GM21515 (cell line): ENCODE results near the gene SMURF1.
A peak's percentile ranks its signal among the peaks of the same experiment; 100 is the strongest.
"Not testable (repeated sequence)": the region's sequence is repeated elsewhere in the genome, so short reads cannot be mapped to it uniquely, and the experiment has no call there.

Source experiments
- ATAC-seq: cut with Tn5 transposase; IDR thresholded peaks from one replicate; pipeline ENCODE4 v1.9.1; 2021; ENCODE audit not compliant: unreplicated experiment

The SMURF1 gene

GRCh38 chr7:99143853-99144672, at the start of gene SMURF1:
SMURF1 (minus strand) TSS chr7:99144108; CDS start chr7:99143780, 328 bp downstream.
- peak; percentile 76 for ATAC-seq

DNA sequence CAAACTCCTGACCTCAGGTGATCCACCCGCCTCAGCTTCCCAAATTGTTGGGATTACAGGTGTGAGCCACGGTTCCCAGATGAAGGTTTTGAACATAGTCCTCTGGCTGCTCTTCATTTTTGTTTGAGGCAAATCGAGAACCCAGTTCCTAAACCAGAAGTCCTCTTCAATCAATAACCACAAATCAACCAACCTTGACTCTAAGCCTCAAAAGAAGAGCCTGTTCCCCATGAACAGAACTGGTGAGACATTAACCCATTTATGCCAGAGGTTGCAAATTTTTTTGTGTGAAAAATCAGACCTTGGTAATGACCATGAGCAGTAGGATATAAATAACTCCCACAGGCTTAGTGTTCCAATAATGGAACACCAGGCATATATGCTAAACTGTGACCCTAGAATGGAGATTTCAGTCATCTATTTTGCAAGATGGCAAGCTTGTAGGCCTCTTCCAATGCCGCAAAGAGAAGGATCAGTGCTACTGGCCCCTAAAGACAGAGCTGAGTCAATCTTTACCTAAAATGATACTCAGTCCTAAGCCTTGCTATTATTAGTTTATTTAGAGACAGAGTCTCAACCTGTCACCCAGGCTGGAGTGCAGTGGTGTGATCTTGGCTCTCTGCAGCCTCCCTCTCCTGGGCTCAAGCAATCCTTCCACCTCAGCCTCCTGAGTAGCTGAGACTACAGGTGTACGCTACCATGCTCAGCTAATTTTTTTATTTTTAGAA, 48.1 kb upstream of the SMURF1 start:
- no peak for ATAC-seq

GRCh38 chr7:99190359-99191009, 46.6 kb upstream of the SMURF1 start:
- ATAC-seq: no peak

- no peak for ATAC-seq
These were observed 45.3 kb upstream of the SMURF1 start for GRCh38 chr7:99189222-99189621.

DNA sequence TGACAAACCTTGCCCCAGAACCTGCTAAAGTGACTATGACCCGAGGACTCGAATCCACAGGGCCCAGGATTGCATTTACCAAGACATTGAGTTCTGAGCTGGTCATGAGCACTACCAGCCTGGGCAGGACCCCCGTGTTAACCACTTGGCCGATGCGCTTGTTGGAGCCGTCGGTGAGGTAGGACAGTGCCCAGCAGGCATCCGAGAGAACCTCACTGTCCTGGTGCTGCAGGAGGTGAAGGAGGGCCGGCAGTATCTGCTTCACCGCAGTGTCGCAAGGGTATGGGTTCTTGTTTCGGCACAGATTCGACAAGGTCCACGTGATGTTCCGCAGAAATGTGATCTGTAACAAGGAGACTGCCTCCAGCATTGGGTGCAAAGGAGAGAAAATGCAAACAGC, 44.3 kb upstream of the SMURF1 start:
- no peak for ATAC-seq

GRCh38 chr7:99184532-99185218, 40.8 kb upstream of the SMURF1 start:
- ATAC-seq: no peak

- no peak for ATAC-seq
These were observed 36.3 kb upstream of the SMURF1 start for GRCh38 chr7:99180067-99180650.

- ATAC-seq: no peak
These were observed 33.3 kb upstream of the SMURF1 start for GRCh38 chr7:99177165-99177564.

- ATAC-seq: no peak
These were observed 29.9 kb upstream of the SMURF1 start for GRCh38 chr7:99173787-99174186.

DNA sequence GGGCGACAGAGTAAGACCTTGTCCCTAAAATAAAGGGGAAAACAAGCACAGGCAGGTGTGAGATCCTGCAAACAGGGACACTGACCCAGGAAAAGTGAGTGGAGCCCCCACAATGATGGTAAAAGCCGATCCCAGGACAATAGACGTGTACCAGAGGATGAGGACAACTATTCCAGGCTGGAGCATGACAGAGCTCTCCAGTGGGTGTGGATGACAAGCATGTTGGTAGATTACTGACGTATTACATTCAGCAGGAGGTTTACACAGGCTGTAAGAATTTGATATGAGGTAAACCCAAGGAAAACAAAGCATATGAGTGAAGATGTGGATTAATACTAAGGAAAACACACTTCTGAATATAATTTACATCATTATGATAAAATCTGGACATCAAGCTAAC, 27.8 kb upstream of the SMURF1 start:
- ATAC-seq: no peak

DNA sequence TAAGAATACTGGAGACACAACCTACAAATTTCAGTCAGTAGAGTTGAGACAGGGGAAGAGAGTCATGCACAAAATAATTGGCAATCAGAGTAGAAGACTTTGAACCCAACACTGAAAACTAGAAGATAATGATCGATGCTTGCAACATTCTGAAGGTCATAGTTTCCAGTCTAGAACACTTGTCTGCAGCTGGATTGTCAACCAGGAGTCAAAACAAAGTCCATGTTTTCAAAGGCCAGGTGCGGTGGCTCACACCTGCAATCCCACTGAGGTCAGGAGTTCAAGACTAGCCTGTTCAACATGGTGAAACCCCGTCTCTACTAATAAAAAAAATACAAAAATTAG, 26.8 kb upstream of the SMURF1 start:
- no peak for ATAC-seq

DNA sequence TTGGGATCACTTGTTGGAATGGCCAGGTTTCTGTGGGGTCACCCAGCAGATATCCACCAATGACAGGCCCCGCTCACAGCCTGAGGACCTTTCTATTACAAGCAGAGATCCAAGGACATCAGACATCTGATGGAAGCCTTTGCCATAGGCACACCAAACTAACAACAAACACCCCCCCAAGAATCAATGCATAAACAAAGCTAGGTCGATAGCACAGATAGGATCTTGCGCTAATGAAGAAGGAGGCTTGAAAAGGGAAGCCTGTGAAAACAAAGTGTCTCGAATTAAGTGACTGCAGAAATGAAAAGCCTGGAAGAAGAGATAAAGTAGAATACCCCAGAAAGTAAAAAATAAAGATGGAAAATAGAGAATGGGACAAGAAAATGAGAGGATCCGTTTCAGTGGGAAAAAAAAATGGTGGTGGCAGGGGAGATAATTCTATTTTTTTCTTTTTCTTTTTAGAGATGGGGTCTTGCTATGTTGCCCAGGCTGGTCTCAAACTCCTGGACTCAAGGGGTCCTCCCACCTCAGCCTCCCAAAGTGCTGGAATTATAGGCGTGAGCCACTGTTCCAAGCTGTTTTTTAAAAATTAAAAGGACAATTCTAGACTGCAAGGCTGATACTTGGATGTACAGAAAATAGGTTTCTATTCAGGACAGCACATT, 26.3 kb upstream of the SMURF1 start:
- ATAC-seq: no peak

- ATAC-seq: no peak
These were observed 23.2 kb upstream of the SMURF1 start for GRCh38 chr7:99167072-99167471.

GRCh38 chr7:99165816-99166215, 21.9 kb upstream of the SMURF1 start:
- no peak for ATAC-seq

- not testable (repeated sequence) for ATAC-seq
These were observed 19.8 kb upstream of the SMURF1 start for GRCh38 chr7:99163669-99164068.

DNA sequence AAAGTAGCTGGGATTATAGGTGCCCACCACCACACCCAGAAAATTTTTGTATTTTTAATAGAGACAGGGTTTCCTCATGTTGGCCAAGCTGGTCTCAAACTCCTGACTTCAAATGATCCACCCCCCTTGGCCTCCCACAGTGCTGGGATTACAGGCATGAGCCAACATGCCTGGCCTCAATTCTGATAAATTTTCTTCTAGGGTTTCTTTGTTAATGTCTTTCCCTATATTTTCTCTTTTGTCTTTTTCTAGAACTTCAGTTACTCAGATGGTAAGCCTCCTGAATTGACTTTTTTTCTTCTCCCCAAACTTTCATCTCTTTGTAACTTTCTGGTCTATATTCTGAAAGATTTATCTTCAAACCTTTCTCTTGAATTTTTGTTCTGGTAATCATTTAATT, 12.7 kb upstream of the SMURF1 start:
- ATAC-seq: no peak

- ATAC-seq: no peak
These were observed 11.3 kb upstream of the SMURF1 start for GRCh38 chr7:99155211-99155610.

GRCh38 chr7:99146979-99147378, 3.1 kb upstream of the SMURF1 start:
- no peak for ATAC-seq

GRCh38 chr7:99143521-99143852, 421 bp downstream of the SMURF1 start:
- ATAC-seq: peak; percentile 26

DNA sequence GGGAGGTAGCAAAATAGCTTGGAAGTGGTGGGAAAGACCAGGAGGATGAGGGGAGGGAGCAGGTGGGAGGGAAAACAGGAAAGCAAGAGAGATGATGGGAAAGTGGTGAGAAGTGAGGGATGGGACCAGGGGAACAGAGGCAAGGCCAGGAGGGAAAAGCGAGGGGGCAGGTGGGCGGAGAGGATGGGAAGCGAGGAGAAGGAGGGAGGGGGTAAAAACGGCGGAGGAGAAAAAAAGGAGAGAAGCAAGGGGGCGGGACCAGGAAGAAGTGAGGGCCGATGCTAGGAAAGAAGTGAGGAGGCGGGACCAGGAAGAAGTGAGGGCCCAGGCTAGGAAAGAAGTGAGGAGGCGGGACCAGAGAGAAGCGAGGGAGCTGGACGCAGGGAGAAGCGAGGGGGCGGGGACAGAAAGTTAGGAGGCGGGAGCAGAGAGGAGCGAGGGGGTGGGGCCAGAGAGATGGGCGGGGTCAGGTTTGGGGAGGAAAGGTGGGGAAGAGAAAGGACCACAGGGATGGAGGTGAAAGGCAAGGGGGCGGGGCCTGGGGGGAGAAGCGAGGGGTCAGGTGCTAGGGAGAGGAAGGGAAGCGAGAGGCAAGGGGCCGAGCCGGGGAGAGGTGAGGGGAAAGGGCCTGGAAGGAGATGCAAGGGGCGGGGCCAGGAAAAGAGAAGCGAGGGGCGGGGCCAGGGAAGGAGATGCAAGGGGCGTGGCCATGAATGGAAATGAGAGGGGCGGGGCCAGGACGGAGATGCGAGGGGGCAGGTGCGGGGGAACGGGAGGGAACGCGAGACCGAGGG, 984 bp downstream of the SMURF1 start:
- ATAC-seq: peak; percentile 9
